Measurements from ENCODE around the gene RAB6C.
"Not testable (repeated sequence)": the region's sequence is repeated elsewhere in the genome, so short reads cannot be mapped to it uniquely, and the experiment has no call there.

The RAB6C gene

DNA sequence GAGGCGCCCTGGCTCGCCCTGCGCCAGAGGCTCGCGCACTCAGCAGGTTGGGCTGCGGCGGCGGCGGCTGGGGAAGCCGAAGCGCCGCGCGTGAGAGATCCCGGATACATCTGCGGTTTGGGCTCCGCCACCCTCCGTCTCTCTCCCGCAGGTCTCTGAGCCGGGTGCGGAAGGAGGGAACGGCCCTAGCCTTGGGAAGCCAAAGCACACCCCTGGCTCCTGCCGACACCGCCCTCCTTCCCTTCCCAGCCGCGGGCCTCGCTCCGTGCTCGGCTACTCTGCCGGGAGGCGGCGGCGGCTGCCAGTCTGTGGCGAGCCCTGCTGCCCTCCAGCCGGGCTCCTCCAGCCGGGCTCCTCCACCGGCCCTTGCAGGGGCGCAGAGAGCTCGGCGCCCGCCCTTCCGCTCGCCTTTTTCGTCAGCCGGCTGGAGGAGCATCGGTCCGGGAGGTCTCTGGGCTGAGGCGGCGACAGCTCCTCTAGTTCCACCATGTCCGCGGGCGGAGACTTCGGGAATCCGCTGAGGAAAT lies at the start of gene RAB6C:
RAB6C (plus strand) TSS at position 38 of the 527 bp plus-strand sequence; CDS start at position 488, 450 bp downstream.
- DNase-seq, result peak in 10 of 14 donors; percentile 11 to 46 (median 24)

DNA sequence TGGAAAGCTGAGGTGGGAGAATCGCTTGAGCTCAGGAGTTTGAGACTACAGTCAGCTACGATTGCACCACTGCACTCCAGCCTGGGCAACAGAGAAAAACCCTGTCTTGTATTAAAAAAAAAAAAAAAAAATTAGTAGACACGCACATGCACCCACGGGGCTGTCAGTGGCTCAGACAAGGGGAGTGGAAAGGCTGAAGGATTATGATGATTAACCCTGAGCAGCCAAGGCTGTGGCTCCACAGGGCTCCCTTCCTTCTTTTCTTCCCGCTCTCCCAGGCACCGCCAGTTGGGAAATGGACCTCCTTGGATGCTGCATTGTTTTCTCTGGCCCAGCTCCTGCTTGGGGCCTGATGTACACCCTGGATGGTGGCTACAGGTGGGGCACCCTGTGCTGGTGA lies 49.0 kb upstream of the RAB6C start:
- DNase-seq, result no peak

DNA sequence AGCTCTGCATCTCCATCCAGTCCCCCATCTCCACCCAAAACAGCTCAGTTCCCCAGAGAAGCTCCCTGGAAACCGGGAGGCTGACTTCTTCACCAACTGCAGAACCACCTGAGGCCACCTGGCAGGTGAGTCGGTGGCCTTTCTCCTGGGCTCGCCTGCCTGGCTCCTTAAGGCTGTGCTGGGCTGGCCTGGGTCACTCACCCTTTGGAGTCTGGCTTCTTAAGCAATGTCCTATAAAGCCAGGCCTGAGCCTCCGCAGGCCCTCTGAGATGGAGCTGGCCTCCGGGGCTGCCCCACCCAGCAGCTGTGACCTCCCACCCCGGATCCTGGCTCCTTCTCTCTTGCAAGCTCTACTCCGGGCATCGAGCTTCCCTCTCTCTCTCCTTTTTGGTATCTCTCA lies 46.1 kb upstream of the RAB6C start:
- not testable (repeated sequence) for DNase-seq

DNA sequence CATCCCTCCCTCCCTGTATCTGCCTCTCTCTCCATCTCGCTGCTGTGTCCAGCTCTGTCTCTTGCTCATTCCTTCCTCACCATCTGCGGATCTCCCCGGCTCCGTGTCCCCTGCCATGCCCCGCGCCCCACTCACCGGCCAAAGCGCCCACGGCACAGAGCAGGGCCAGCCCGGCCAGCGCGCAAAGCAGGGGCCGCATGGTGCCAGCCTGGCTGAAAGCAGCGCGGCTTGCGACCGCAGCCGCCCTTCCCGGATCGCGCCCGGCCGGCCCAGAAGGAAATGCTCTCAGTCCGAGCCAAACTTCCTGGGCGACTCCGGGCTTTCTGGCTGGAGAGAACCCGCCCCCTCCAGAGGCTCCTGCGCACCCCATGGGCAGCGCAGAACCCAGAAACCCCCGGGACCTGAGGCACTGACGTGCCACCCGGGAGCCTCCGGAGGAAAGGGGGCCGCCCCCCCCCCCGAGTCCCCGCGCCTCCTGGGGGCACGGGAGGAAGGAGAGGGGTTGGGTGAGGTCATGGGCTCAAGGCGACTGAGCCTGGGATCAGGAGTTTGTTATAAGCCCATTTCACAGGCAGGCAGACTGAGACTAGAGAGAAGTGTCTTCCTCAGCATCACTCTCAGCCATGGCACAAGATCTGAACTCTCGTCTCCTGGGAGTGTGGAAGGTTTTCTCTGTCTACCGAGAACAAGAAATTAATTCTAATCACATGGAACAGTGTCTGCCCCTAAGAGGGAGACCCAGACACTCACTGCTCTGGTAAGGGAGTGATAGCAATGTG lies 45.2 kb upstream of the RAB6C start:
- DNase-seq, result no peak

DNA sequence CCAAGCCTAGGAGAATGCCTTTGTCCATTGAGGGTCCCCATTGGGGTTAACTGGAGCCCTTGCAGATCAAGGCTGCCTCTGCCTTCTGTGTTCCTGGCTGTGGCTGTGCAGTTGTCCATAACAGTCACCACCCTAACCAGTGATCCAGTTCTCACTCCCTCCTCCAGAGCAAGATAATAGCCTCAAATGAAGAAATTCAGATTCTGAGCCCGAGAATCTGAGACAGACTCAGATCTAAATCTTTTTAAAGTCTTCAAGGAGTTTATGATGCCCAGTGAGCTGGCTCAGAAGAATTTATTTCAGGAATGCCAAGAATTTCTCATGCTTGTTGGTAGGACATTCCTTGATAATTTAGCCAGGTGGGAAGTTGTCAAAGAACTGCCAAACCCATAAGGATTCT lies 44.3 kb upstream of the RAB6C start:
- no peak for DNase-seq

DNA sequence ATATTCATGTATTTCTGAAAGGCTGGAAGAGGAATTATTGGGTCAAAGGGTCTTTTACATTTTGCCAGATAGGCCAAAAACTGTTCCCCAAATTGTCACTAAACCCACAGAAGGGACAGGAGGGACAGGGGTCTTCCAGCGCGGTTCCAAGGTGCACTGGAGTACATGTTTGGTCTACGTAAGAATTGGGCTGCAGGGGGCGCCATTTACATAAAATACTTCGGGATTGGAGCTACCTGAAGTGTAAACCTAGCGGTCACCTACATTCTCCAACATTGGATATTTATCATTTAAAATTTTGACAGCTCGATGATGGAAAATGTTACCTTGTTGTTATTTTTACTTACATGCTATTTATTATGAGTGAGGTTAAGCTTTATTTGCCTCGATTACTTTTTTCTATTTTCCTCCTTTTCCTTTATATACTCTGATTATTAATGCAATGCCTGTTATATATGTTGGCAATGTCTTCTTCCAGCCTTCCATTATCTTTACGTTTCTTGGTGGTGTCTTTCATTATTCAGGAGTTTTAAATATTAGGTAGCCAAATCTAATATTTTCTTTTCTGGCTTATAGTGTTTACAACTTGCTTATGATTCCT lies 43.0 kb upstream of the RAB6C start:
- DNase-seq, result peak in 1 of 14 donors; percentile 58

DNA sequence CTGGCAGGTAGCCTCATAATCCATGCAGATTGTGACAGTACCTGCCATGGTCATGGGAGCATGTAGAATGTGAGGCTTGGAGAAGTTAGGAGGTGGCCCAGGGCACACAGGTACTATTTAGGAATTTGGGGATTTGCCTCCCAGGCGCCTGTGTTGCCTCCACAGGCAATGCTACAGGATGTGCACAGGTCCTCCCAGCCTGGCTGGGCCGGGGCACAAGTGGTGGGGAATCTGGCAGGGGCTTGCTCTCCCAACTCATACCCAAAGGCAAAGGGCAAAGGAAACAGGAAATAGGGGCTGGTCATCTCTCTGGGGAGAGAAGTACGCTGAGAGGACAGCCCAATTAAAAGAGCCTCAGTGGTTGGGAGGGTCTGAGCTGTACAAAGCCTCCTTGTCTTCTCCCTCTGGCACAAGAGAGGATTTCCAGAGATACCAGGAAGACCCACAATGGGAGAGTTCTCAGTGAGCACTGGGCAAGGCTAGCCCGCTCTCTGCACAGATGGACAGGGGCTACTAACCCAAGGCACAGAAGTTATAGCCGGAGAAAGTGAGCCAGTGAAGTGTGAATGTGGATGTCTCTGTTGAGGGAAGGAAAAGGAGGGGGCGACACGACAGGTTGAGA lies 40.5 kb upstream of the RAB6C start:
- peak in 1 of 14 donors; percentile 21 for DNase-seq

DNA sequence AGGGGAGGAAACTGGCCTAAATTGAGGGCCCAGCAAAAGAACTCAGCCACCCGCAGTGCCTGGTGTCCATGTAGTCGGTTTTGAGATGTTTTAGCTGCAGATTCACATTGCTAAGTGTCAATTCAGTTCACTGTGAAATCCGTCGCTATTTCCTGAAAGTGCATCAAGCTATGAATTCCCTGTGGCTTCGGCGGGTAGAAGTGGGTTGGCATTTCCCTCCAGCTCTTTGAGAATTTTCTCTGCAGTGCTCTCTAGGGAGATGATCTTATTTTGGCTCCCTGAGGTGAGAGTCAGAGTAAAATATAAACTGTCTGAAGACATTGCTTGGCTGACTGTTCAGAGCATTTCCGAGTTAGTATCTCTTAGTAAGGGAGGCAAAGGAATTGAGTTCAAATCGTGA lies 36.0 kb upstream of the RAB6C start:
- not testable (repeated sequence) for DNase-seq

DNA sequence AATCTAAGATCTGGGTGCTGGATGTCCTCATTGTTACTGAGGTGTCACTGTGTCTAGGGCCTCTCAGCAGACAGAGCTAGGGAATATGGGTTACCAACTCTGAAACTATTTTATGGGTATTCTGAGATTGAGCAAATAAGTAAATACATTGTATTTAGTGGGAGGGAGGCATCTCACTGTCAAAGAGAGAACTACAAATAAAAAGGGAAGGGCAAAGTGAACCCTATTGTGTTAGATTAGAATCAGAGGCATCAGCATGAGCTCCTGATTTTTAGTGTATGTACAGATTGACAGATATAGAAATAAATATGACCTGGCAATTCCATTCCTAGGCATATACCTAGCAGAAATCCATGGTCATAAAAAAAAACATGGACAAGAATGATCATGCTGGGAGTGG lies 33.9 kb upstream of the RAB6C start:
- DNase-seq, result no peak

DNA sequence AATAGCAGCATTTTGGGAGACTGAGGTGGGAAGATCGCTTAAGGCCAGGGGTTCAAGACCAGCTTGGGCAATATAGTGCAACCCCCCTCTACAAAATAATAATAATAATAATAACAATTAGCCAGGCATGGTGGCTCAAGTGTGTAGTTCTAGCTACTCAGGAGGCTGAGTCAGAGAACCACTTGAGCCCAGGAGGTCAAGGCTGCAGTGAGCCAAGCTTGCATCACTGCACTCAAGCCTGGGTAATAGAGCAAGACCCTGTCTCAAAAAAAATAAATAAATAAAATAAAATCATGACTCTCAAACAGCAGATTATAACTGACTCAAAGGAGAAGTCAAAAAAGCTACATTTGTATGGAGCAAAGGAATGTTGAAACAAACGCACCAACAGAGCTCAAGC lies 31.8 kb upstream of the RAB6C start:
- DNase-seq, result not testable (repeated sequence)

DNA sequence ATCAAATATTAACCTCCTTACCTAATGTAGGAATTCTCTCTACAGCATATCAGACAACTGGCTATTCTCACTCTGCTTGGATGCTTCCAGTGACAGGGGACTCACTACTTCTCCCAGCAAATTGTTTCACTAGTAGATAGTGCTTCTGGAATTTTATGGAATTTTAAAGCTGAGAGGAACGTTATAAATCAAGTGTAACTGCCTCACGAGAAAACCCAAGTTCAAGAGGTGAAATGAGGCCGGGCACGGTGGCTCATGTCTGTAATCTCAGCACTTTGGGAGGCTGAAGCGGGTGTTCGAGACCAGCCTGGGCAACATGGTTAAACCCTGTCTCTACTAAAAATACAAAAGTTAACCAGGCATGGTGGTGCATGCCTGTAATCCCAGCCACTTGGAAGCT lies 23.3 kb upstream of the RAB6C start:
- DNase-seq, result not testable (repeated sequence)

DNA sequence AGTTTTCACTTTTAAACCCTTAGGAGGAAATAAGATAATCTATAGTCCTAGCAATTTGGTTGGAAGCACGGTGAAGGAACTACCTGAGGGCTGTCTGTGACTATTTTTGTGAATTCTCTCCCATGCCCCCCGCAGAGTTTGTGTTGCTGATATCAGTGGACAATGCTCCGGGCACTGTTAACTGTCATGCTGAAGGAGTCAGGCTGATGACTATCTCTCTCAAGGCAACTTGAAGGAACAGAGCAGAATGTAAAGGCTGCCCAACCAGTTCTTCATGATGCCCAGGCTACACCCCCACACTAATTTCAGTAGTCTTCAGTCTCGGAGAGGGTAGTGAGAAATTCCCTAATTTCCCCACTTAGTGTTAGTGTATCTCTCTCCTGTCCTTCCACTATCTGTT lies 21.6 kb upstream of the RAB6C start:
- DNase-seq, result no peak

DNA sequence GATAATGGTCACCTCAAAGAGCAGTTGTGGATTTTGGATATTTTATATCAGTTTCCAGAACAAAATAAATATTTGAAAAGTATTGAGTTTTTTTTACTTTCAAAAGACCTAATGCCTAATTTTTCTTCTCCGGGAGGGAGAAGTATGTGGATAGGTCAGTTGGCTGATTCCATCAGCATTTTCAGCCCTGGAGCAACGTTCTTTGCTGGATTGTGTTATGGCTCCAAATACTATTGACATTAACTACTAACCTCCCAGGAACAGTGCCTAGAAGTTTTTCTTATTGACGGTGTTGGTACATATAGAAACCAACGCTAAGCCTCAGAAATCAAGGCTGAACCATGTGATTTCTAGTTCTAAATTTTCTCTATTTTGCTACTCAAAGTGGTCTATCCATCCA lies 20.7 kb upstream of the RAB6C start:
- DNase-seq, result not testable (repeated sequence)

DNA sequence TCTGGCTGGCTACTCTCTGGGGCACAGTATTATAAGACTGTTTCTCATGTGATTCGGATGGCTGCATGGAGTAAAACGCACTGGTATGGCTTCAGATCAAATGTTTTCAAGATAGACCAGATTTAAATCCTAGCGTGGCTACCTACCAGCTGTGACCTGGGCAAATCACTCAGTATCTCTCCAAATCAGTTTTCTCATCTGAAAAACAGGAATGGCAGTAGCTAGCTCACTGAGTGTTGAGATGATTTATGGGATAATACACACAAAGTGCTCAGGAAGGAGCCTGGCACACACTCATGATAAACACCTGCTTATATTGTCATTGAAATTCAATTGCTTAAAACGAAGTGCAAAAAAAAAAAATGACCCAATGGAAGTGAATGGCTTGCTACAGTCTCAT lies 10.9 kb upstream of the RAB6C start:
- not testable (repeated sequence) for DNase-seq

DNA sequence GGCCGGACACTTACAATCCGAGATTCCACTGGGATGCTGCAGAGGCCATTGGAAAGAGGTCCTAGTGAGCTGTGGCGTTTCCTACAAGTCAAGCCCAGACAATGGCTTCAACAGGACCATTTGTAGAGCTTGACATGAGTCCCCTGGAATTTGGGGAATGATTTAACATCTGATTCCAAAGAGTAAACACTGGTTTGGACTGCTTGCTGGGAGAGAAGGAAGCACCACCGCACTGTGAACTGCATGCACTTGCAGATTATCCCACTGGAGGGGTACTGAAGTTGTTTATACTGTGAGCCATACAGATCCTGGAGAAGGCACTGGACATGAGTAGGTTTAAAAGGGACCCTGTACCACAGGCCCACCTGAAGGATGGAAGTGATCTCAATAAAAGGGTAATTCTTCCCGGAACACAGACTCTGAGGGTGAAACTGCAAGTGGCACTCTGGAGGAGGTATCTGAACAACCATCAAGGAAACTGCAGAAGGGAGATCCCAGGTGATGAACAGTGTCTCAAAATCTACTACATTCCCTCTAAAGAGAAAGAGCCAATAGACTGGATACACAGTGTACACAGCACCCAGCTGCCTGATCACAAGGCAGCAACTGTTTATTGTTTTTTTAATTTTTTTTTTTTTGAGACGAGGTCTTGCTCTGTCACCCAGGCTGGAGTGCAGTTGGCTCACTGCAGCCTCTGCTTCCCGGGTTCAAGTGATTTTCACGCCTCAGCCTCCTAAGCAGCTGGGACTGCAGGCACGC lies 4.3 kb upstream of the RAB6C start:
- no peak for DNase-seq

DNA sequence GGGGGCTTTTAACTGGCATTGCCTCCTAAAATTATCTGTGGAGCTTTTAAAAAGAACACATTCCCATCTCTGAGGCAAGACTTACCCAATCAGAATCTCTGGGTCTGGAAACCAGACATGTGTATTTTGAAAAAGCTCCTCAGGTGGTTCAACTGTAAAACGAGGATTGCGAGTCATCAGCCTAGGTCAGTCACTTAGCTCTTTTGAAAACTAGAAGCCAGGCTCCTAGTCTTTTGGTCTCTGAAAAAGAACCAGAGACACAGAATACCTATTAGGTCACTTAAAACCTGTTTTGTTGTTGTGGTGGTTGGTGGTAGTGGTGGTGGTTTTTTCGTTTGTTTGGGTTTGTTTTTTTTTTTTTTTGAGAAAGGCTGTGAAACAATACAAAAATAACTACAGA lies 2.5 kb upstream of the RAB6C start:
- not testable (repeated sequence) for DNase-seq

DNA sequence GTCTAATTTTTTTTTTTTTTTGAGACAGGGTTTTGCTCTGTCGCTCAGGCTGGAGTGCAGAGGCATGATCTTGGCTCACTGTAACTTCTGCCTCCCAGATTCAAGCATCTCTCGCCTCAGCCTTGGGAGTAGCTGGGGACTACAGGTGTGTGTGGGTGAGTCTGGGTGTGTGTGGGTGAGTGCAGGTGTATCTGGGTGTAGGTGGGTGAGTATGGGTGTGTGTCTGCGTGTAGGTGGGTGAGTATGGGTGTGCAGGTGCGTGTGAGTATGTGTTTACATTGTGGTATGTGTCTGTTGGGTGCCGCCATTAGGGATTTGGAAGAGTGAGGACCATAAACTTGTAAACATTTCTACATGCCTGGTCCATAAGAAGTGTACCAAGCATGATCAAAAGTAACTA lies 1.5 kb upstream of the RAB6C start:
- DNase-seq, result no peak

DNA sequence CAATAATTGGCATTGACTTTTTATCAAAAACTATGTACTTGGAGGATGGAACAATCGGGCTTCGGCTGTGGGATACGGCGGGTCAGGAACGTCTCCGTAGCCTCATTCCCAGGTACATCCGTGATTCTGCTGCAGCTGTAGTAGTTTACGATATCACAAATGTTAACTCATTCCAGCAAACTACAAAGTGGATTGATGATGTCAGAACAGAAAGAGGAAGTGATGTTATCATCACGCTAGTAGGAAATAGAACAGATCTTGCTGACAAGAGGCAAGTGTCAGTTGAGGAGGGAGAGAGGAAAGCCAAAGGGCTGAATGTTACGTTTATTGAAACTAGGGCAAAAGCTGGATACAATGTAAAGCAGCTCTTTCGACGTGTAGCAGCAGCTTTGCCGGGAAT lies 780 bp downstream of the RAB6C start:
- not testable (repeated sequence) for DNase-seq

DNA sequence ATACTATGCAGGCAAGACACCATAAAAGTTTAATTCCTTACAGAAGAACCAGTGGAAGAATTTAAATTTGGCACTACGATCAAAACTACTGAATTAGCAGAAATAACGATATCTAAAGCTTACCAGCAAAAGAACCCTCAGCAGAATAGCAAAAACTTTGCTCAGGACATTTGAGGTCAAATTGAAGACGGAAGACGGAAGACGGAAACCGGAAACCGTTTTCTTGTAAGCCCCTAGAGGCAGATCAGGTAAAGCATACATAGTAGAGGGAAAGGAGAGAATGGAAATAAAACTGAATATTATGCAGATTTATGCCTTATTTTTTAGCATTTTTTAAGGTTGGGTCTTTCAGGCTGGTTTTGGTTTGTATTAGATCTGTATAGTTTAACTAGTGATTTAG lies 2.2 kb downstream of the RAB6C start:
- DNase-seq, result not testable (repeated sequence)

DNA sequence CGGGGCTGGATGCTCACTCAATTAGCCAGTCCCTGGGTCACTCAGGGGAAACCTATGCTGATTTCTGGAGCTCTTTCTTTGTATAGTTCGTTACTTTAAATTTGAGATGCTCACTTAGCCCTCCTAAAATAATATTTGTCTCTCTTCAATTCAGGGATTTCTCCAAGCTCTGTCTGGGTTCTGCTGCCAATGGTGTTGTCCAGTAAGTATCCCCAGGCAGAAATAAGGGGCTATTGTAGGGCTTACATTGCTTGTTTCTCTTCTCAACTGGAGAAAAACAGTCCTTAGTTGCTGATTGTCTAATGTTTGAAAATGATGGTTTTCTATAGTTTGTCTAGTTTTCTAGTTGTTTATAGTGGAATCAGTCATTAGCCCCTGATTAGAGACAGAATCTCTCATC lies 5.0 kb downstream of the RAB6C start:
- no peak for DNase-seq

DNA sequence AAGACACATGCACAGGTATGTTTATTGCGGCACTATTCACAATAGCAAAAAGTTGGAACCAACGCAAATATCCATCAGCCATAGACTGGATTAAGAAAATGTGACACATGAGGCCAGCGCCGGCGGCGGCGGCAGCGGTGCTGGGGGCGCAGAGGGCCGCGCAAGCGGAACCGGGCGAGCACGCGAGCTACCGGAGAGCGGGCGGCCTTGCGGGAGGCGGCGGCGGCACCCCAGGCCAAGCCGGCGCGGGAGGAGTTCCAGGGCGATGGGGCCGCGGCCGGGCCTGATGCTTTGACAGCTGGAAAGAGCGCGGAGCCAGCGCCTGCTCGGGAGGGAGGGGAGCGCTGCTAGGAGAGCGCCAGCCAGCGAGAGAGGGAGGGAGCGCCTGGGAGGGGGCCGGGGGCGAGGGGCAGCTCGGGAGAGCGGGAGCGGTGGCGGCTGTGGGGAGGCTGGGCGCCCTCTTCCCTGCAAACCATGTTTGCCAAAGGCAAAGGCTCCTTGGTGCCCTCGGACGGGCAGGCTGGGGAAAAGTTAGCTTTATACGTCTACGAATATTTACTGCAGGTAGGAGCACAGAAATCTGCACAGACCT lies 13.0 kb downstream of the RAB6C start:
- DNase-seq, result not testable (repeated sequence)

DNA sequence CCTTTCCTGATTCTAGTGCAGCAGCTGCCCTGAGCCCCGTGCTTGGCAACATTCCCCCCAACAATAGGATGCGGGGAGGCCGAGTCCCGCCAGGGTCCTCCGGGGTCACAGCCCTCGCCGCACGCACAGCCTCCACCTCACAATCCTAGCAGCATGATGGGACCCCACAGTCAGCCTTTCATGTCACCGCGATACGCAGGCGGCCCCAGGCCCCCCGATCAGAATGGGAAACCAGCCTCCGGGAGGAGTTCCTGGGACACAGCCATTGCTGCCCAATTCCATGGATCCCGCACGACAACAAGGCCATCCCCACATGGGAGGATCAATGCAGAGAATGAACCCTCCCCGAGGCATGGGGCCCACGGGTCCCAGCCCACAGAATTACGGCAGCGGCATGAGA lies 13.7 kb downstream of the RAB6C start:
- not testable (repeated sequence) for DNase-seq
